Prostate gland (tissue), 2 donors: ENCODE data around the gene SIGLEC1.

Experiments used
- CTCF ChIP-seq, 4 experiments: fragments of 200-600 bp in 2 of 4; fragments of 450-650 bp in 2 of 4; sonication (generic) in 2 of 4; IDR thresholded peaks; 1 replicate in 3 of 4; 2 replicates in 1 of 4; pipeline ENCODE4 v1.5.1; 2016 to 2019; ENCODE audit warnings: antibody characterized with exemption in 4 of 4, mild to moderate bottlenecking in 2 of 4, moderate library complexity in 2 of 4
- POLR2A ChIP-seq: fragments of 450-650 bp; IDR thresholded peaks from one replicate; pipeline ENCODE4 v1.6.1; 2016; ENCODE audit warnings: antibody characterized with exemption, mild to moderate bottlenecking
- POLR2AphosphoS5 ChIP-seq: sonication (generic); formaldehyde crosslinking; IDR thresholded peaks from one replicate; pipeline ENCODE4 v1.6.1; 2017; ENCODE audit warnings: antibody characterized with exemption

GRCh38 chr20:3674995-3675900 is 37.2 kb downstream of the SIGLEC1 start:
- TF ChIP-seq CTCF (IDR thresholded peaks at IDR 0.05) (no peak), POLR2AphosphoS5 (no peak), POLR2A (no peak)
